ENCODE measurements around the gene NUDT8. TPM values are rescaled to one million over a fixed set of nuclear protein-coding genes. Genes with fewer than 3 reads are reported as not detected.
A peak's percentile ranks its signal among the peaks of the same experiment; 100 is the strongest.

The NUDT8 gene
- total and polyA plus RNA-seq, 12 donors = 1.9 to 40.6 (median 7.6) TPM

- intact Hi-C loops (cut with DNase I) = loop anchor here in 1 of 2 donors (10.0 kb wide), 1 partner anchor 170 kb away; no protein-coding TSS in a partner anchor
- TF ChIP-seq, protein P1, sequence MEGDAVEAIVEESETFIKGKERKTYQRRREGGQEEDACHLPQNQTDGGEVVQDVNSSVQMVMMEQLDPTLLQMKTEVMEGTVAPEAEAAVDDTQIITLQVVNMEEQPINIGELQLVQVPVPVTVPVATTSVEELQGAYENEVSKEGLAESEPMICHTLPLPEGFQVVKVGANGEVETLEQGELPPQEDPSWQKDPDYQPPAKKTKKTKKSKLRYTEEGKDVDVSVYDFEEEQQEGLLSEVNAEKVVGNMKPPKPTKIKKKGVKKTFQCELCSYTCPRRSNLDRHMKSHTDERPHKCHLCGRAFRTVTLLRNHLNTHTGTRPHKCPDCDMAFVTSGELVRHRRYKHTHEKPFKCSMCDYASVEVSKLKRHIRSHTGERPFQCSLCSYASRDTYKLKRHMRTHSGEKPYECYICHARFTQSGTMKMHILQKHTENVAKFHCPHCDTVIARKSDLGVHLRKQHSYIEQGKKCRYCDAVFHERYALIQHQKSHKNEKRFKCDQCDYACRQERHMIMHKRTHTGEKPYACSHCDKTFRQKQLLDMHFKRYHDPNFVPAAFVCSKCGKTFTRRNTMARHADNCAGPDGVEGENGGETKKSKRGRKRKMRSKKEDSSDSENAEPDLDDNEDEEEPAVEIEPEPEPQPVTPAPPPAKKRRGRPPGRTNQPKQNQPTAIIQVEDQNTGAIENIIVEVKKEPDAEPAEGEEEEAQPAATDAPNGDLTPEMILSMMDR (IDR thresholded peaks at IDR 0.05) = no peak
- no peak for TF ChIP-seq POLR2A (IDR thresholded peaks at IDR 0.05)
- no peak for DNase-seq
- Histone ChIP-seq H3K27me3 (peaks cover 4% of the 10 kb centered on the region), H3K27ac (no peak overlapping the region), H3K4me1 (replicated peaks in 1 of 2) (peaks cover 0 to 7% of the 10 kb centered on the region in 2 donors), H3K9me3 (replicated peaks in 1 of 3) (no peaks in the 10 kb centered on the region), H3K36me3 (replicated peaks in 1 of 2) (no peaks in the 10 kb centered on the region), H3K4me3 (no peak overlapping the region)
- WGBS, 4 donors = 62 to 87% (median 77%) methylated on average over 3 to 20 of the region's 20 CpGs
Observed at GRCh38 chr11:67634366-67635230, 4.9 kb upstream of the NUDT8 start.

DNA sequence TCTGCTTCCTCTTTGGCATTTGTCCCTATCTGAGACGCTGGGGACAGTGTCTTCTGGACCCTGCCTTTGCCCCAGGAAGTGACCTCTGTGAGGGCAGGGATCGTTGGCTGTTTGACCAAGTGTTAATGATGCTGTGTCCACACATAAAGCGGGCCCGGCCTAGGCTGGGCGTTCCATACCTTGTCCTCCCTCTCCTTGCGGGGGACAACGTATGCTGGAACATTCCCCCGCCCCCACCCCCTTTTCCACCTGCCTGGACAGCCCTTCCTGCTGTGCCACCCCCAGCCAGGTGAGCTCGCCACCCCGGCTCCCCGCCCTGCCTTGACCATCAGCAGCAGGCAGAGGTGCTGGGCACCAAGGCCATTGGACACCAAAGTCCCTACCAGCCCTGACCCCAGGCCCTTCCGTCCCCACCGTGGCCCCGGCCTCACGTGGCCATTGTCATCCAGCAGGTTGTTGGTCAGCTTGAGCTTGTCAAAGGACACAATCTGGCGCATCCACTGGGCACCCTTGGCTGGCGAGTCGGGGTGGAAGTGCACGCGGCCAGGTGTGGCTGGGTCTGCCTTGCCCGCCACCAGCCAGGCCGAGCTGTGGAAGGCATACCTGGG is 4.1 kb upstream of the NUDT8 start:
- WGBS, 4 donors = 83 to 88% (median 85%) methylated on average over 15 to 22 of the region's 22 CpGs
- Histone ChIP-seq H3K4me3 (no peak overlapping the region), H3K36me3 (replicated peaks in 1 of 2) (no peaks in the 10 kb centered on the region), H3K9me3 (replicated peaks in 1 of 3) (no peaks in the 10 kb centered on the region), H3K27ac (no peak overlapping the region), H3K27me3 (no peaks in the 10 kb centered on the region), H3K4me1 (replicated peaks in 1 of 2) (peaks cover 0 to 14% of the 10 kb centered on the region in 2 donors)
- peak in 1 of 7 donors; percentile 22 for DNase-seq
- TF ChIP-seq POLR2A (IDR thresholded peaks at IDR 0.05) = no peak
- intact Hi-C loops (cut with DNase I) = loop anchor here in 1 of 2 donors (10.0 kb wide), 1 partner anchor 171 kb away; no protein-coding TSS in a partner anchor

DNA sequence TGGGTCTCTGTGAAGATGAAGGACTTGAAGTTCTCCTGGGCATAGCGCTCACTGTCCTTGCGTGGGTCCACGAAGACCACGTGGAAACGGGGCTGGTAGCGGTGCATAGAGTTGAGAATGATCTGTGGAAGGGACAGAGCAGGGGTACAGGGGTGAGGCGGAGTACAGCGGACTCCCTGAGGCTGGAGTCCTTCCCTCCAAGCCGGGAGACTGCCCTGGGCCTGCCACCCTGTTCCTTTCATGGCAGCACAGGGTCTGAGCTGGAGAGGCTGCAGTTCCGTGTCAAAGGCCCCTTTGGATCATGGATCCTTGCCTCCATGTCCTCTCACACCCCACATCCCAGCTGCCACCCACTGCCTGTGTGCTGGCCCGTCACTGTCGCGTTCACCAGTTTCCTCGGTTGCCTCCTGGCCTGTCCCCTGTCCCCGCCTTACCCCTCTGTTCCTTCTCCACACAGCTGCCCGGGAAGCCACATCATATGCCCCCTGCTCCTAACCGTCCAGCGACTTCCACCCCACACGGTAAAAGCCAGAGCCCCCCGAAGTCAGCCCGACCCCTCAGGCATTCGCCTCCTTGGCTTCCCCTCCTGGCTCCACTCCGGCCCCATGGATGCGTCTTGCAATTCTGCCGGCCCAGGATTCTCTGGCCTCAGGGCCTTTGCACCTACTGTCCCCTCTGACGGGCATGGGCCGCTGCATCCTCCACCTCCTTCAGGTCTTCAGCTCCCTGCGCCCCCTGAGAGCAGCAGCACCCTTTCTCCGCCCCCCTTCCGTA is 3.4 kb upstream of the NUDT8 start:
- Histone ChIP-seq H3K27me3 (no peaks in the 10 kb centered on the region), H3K27ac (no peak overlapping the region), H3K9me3 (replicated peaks in 1 of 3) (no peaks in the 10 kb centered on the region), H3K4me3 (no peak overlapping the region), H3K36me3 (replicated peaks in 1 of 2) (no peaks in the 10 kb centered on the region), H3K4me1 (replicated peaks in 1 of 2) (peaks cover 0 to 14% of the 10 kb centered on the region in 2 donors)
- intact Hi-C loops (cut with DNase I) = loop anchor here in 1 of 2 donors (10.0 kb wide), 1 partner anchor 172 kb away; no protein-coding TSS in a partner anchor
- TF ChIP-seq POLR2A (IDR thresholded peaks at IDR 0.05) = no peak
- TF ChIP-seq, protein P1 (IDR thresholded peaks at IDR 0.05) = no peak
- 90 to 93% (median 91%) methylated on average over 28 to 30 of the region's 30 CpGs for WGBS, 4 donors
- DNase-seq = no peak

DNA sequence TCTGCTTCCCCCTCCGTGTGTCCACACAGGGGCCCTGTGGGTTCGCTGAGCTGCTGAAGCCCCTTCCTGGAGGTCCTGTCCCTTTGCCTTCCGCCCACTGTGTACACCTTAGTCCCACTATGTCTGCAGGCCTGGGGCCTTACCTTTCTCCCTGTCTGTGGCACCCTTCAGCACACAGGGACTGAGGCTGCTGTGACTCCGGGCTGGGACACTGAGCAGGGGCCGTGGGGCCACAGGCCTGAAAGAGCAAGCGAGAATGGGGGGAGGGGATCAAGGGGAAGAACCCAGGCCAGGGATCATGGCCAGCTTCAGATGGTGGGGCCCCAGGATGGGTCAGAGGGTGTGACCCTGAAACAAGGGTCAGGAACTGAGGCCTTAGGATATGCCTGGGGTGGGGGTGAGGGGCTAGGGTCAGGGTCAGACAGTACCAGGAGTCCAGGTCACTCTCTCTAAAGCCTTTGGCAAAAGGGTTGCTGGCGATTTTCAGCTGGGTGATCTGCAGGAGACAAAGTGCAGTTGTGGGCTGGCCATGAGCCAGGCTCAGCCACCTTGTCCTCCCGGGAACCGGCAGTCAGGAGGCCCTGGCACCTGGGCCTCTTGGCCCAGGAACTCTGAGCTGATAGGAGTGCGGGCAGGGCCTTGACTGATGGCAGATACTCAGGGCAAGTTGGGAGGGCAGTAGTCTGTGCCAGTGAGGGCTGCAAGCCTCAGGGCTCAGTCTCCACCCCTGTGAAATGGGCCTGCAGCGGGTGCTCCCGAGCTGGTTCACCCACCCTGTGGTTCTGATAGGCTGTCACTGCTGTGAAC is 2.6 kb upstream of the NUDT8 start:
- no peaks in the 10 kb centered on the region for H3K36me3 ChIP-seq (replicated peaks in 1 of 2)
- H3K27me3 ChIP-seq = no peaks in the 10 kb centered on the region
- DNase-seq = peak in 1 of 7 donors; percentile 43
- TF ChIP-seq, protein P1 (IDR thresholded peaks at IDR 0.05) = no peak
- no peak for TF ChIP-seq POLR2A (IDR thresholded peaks at IDR 0.05)
- H3K4me3 ChIP-seq = no peak overlapping the region
- H3K9me3 ChIP-seq (replicated peaks in 1 of 3) = no peaks in the 10 kb centered on the region
- no peak overlapping the region for H3K27ac ChIP-seq
- peaks cover 0 to 14% of the 10 kb centered on the region in 2 donors for H3K4me1 ChIP-seq (replicated peaks in 1 of 2)
- WGBS, 4 donors = 69 to 75% (median 72%) methylated on average over 10 to 12 of the region's 12 CpGs
- intact Hi-C loops (cut with DNase I) = loop anchor here in 1 of 2 donors (10.0 kb wide), 1 partner anchor 172 kb away; no protein-coding TSS in a partner anchor

Measured in adrenal gland (tissue), 12 donors.